Vagina (tissue), 2 donors: ENCODE data around the gene STAT5A. TPM values are rescaled to one million over a fixed set of nuclear protein-coding genes. Genes with fewer than 3 reads are reported as not detected.

Source experiments
- DNase-seq, 2 donors: peaks; one replicate each; pipeline ENCODE4 v3.0.0-alpha.2; 2017; ENCODE audit errors: extremely low spot score in 2 of 2
- H3K27ac ChIP-seq: fragments of 200-600 bp; sonication (generic); one replicate; pipeline ENCODE4 v1.5.1; 2019
- H3K27me3 ChIP-seq: fragments of 200-600 bp; sonication (generic); one replicate; pipeline ENCODE4 v1.5.1; 2019
- H3K36me3 ChIP-seq, 2 donors: fragments of 200-600 bp; sonication (generic); one replicate each; pipeline ENCODE4 v1.5.1; 2017 to 2019
- H3K4me1 ChIP-seq: fragments of 200-600 bp; sonication (generic); one replicate; pipeline ENCODE4 v1.5.1; 2019
- H3K4me3 ChIP-seq, 2 donors: fragments of 200-600 bp; sonication (generic); 1 replicate in 1 of 2; 2 replicates in 1 of 2; pipeline ENCODE4 v1.5.1; 2016 to 2019
- H3K9me3 ChIP-seq: fragments of 200-600 bp; sonication (generic); one replicate; pipeline ENCODE4 v1.5.1; 2019
- CTCF ChIP-seq, 3 experiments: fragments of 450-650 bp in 2 of 3; fragments of 200-600 bp in 1 of 3; sonication (generic) in 1 of 3; IDR thresholded peaks; one replicate each; pipeline ENCODE4 v1.5.1; 2017 to 2019; ENCODE audit warnings: antibody characterized with exemption in 3 of 3, mild to moderate bottlenecking in 2 of 3, moderate library complexity in 2 of 3
- POLR2A ChIP-seq, 2 donors: fragments of 450-650 bp; IDR thresholded peaks; one replicate each; pipeline ENCODE4 v1.6.1; 2017; ENCODE audit warnings: antibody characterized with exemption in 2 of 2, mild to moderate bottlenecking in 2 of 2, moderate library complexity in 2 of 2
- POLR2AphosphoS5 ChIP-seq, 2 donors: sonication (generic); formaldehyde crosslinking; IDR thresholded peaks; one replicate each; pipeline ENCODE4 v1.9.0; 2017; ENCODE audit warnings: antibody characterized with exemption in 2 of 2, mild to moderate bottlenecking in 2 of 2, low read depth in 1 of 2; ENCODE audit not compliant: insufficient read depth in 1 of 2
- intact Hi-C: fragments of 100-400 bp; cut with DNase I; formaldehyde crosslinking; loops from one replicate; pipeline ENCODE4 v1.15.1; 2023
- total RNA-seq: library from RNA; depleted of rRNA; stranded (reverse); fragments of >200 nt; gene quantifications from one replicate; pipeline ENCODE4 v1.2.3, GENCODE V29; 2016

Gene STAT5A
- total RNA-seq, 1 donor from 2014 or later = 38.3 TPM

- intact Hi-C loops = no loop called here
- no peaks in the 10 kb centered on the region for H3K9me3 ChIP-seq
- no peaks in the 10 kb centered on the region for H3K27me3 ChIP-seq
- no peak for TF ChIP-seq POLR2A (IDR thresholded peaks at IDR 0.05)
- no peak for TF ChIP-seq POLR2AphosphoS5 (IDR thresholded peaks at IDR 0.05; ENCODE audit: insufficient read depth in 1 of 2, low read depth in 1 of 2)
- TF ChIP-seq CTCF (IDR thresholded peaks at IDR 0.05) = no peak
- H3K4me1 ChIP-seq = peaks cover 47% of the 10 kb centered on the region
- H3K4me3 ChIP-seq = no peak overlapping the region
- DNase-seq = no peak
- H3K36me3 ChIP-seq = no peaks in the 10 kb centered on the region
- peak overlapping the region; percentile 88 for H3K27ac ChIP-seq
Measured at GRCh38 chr17:42246515-42246914, 41.8 kb upstream of the STAT5A start.

DNA sequence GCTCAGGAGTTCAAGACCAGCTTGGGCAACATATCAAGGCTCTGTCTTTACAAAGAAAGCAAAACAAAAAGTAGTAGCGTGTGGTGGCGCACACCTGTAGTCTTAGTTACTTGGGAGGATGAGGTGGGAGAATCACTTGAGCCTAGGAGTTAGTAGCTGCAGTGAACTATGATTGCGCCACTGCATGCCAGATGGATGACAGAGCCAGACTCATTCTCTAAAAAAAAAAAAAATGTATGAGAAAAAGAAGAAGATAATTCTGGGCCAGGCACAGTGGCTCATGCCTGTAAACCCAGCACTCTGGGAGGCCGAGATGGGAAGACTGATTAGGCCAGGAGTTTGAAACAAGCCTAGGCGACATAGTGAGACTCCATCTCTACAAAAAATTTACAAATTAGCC is 40.6 kb upstream of the STAT5A start:
- Histone ChIP-seq H3K4me1 (peaks cover 53% of the 10 kb centered on the region), H3K27me3 (no peaks in the 10 kb centered on the region), H3K4me3 (no peak overlapping the region), H3K27ac (peak overlapping the region; percentile 88), H3K36me3 (no peaks in the 10 kb centered on the region), H3K9me3 (no peaks in the 10 kb centered on the region)
- no peak for DNase-seq
- intact Hi-C loops = no loop called here
- TF ChIP-seq CTCF (IDR thresholded peaks at IDR 0.05) (no peak), POLR2A (IDR thresholded peaks at IDR 0.05) (no peak), POLR2AphosphoS5 (IDR thresholded peaks at IDR 0.05; ENCODE audit: insufficient read depth in 1 of 2, low read depth in 1 of 2) (no peak)

GRCh38 chr17:42248351-42249179 is 39.7 kb upstream of the STAT5A start:
- Histone ChIP-seq H3K36me3 (no peaks in the 10 kb centered on the region), H3K27me3 (no peaks in the 10 kb centered on the region), H3K4me3 (peak overlapping the region; percentile 9 to 21), H3K4me1 (peaks cover 61% of the 10 kb centered on the region), H3K9me3 (no peaks in the 10 kb centered on the region), H3K27ac (peak overlapping the region; percentile 88)
- peak in 1 of 2 donors; percentile 93 for DNase-seq
- intact Hi-C loops = no loop called here
- TF ChIP-seq CTCF (IDR thresholded peaks at IDR 0.05) = no peak
- TF ChIP-seq POLR2AphosphoS5 (IDR thresholded peaks at IDR 0.05; ENCODE audit: insufficient read depth in 1 of 2, low read depth in 1 of 2) = peak in 1 of 2 donors; percentile 88

- Histone ChIP-seq H3K27ac (peak overlapping the region; percentile 88), H3K4me1 (peaks cover 62% of the 10 kb centered on the region), H3K4me3 (no peak overlapping the region), H3K36me3 (no peaks in the 10 kb centered on the region), H3K9me3 (no peaks in the 10 kb centered on the region), H3K27me3 (no peaks in the 10 kb centered on the region)
- TF ChIP-seq POLR2A (IDR thresholded peaks at IDR 0.05) (no peak), POLR2AphosphoS5 (IDR thresholded peaks at IDR 0.05; ENCODE audit: insufficient read depth in 1 of 2, low read depth in 1 of 2) (no peak), CTCF (IDR thresholded peaks at IDR 0.05) (no peak)
- DNase-seq = no peak
- intact Hi-C loops = no loop called here
Measured at GRCh38 chr17:42249681-42250446, 38.4 kb upstream of the STAT5A start.
